ENCODE measurements around the gene TSEN54.
A peak's percentile ranks its signal among the peaks of the same experiment; 100 is the strongest.

TSEN54 gene

GRCh38 chr17:75481194-75482068 is 34.9 kb upstream of the TSEN54 start:
- H3K27me3 Mint-ChIP-seq: no peaks in the 10 kb centered on the region
- no peak overlapping the region for H3K27ac Mint-ChIP-seq
- H3K36me3 Mint-ChIP-seq (ENCODE audit: low read depth): peaks cover 1% of the 10 kb centered on the region
- ATAC-seq (no peak), DNase-seq (no peak)
- H3K4me1 Mint-ChIP-seq: peaks cover 3% of the 10 kb centered on the region
- no peak overlapping the region for H3K4me3 Mint-ChIP-seq
- H3K9me3 Mint-ChIP-seq: no peaks in the 10 kb centered on the region

- H3K4me1 Mint-ChIP-seq: peaks cover 12% of the 10 kb centered on the region
- ATAC-seq: no peak
- H3K27ac Mint-ChIP-seq: no peak overlapping the region
- H3K27me3 Mint-ChIP-seq: no peaks in the 10 kb centered on the region
- H3K36me3 Mint-ChIP-seq (ENCODE audit: low read depth): peaks cover 3% of the 10 kb centered on the region
- H3K4me3 Mint-ChIP-seq: no peak overlapping the region
- no peak for DNase-seq
- H3K9me3 Mint-ChIP-seq: no peaks in the 10 kb centered on the region
These were observed 34.0 kb upstream of the TSEN54 start for GRCh38 chr17:75482098-75482942.

DNA sequence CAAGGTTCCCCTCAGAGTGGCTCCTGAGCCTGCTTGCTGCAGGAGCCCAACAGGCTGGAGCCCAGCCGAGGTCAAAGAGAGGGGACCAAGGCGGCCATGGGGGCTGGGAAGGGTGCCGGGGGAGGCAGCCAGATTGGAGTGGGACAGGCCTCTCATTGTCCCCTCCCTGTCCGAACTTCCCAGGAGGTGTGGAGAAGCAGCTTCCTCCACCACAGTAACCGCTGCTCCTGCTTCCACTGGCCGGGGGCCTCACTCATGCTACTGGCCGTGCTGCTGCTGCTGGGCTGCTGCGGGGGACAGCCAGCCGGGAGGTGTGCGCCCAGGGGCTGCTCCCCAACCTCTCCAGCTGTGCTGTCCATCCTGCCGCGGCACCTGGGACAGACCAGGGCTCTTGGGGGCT is 30.6 kb upstream of the TSEN54 start:
- Mint-ChIP-seq H3K4me1 (peaks cover 20% of the 10 kb centered on the region), H3K27ac (no peak overlapping the region), H3K9me3 (no peaks in the 10 kb centered on the region), H3K4me3 (no peak overlapping the region), H3K36me3 (ENCODE audit: low read depth) (peaks cover 3% of the 10 kb centered on the region), H3K27me3 (no peaks in the 10 kb centered on the region)
- ATAC-seq (no peak), DNase-seq (no peak)

- Mint-ChIP-seq H3K27ac (peak overlapping the region; percentile 55), H3K27me3 (no peaks in the 10 kb centered on the region), H3K4me1 (peaks cover 20% of the 10 kb centered on the region), H3K9me3 (no peaks in the 10 kb centered on the region), H3K36me3 (ENCODE audit: low read depth) (peaks cover 3% of the 10 kb centered on the region), H3K4me3 (no peak overlapping the region)
- DNase-seq: no peak
- ATAC-seq: no peak
These were observed 30.2 kb upstream of the TSEN54 start for GRCh38 chr17:75486151-75486550.

GRCh38 chr17:75486951-75487350 is 29.4 kb upstream of the TSEN54 start:
- H3K27me3 Mint-ChIP-seq: no peaks in the 10 kb centered on the region
- peaks cover 3% of the 10 kb centered on the region for H3K36me3 Mint-ChIP-seq (ENCODE audit: low read depth)
- peak overlapping the region; percentile 98 for H3K27ac Mint-ChIP-seq
- peaks cover 20% of the 10 kb centered on the region for H3K4me1 Mint-ChIP-seq
- no peak overlapping the region for H3K4me3 Mint-ChIP-seq
- ATAC-seq (no peak), DNase-seq (no peak)
- H3K9me3 Mint-ChIP-seq: no peaks in the 10 kb centered on the region

DNA sequence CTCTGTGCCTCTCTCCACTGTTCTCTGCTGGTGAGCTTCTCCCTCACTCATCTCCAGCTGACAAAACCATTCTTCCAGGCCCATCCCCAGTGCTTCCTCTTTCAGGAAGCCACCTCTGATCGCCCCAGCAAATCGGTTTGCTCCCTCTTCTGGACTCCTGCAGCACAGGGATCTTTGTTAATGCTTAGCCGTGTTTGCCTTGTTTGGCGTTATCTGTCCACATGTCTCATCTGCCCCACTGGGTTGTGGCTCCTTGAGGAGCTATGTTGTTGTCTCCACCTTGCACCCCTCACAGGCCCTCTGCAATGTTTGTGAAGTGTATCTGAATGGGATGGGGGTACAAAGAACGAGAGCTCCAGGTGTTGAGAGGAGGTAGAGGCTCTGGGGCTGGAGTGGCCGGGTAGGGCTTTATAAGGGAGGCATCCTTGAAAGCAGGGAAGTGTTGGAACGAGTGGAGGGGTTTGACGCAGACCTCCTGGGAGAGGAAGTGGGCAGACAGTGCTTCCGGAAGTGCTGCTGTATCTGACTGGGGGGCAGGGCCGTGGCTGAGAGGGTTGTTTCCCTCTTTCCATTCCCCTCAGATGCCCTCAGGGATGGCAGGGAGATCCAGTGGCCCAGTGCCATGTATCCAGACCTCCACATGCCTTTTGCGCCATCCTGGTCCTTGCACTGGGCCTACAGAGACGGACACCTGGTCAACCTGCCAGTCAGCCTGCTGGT is 28.8 kb upstream of the TSEN54 start:
- H3K9me3 Mint-ChIP-seq: no peaks in the 10 kb centered on the region
- ATAC-seq (peak; percentile 71), DNase-seq (peak; percentile 46)
- H3K27ac Mint-ChIP-seq: peak overlapping the region; percentile 98
- H3K4me1 Mint-ChIP-seq: peaks cover 20% of the 10 kb centered on the region
- H3K27me3 Mint-ChIP-seq: no peaks in the 10 kb centered on the region
- H3K36me3 Mint-ChIP-seq (ENCODE audit: low read depth): peaks cover 3% of the 10 kb centered on the region
- peak overlapping the region; percentile 57 for H3K4me3 Mint-ChIP-seq

DNA sequence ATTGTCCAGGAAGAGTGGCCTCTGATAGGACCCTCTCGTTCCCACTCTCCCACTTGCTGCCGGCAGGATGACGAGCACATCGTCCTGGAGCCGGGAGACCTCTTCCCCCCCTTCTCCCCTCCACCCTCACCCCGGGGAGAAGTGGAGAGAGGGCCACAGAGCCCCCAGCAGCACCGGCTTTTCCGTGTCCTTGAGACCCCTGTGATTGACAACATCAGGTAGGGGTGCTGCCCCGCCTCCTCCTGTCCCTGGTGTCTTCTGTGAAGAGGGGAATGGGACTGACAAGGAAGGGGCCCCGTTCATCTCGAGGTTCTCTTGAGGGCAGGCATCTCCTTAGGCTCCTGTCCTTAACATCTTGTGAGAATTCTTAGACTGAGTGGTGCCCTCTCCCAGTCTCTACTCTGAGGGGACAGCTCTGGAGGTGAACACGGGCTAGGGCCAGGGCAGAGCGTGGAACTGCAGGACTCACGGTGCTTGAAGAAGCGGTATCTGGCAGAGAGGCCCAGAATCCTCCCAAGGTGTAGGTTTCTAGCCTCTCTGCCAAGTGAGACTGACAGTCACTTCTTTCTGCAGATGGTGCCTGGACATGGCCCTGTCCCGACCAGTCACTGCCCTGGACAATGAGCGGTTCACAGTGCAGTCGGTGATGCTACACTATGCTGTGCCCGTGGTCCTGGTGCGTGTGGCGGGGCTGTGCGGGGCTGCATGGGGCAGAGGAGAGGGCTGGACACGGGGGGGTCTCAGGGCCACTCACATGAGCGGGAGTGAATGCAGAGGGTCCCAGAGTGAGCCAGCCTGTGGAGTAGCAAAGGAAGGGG is 27.4 kb upstream of the TSEN54 start:
- Mint-ChIP-seq H3K4me3 (no peak overlapping the region), H3K27ac (peak overlapping the region; percentile 46), H3K27me3 (no peaks in the 10 kb centered on the region), H3K4me1 (peaks cover 20% of the 10 kb centered on the region), H3K9me3 (no peaks in the 10 kb centered on the region), H3K36me3 (ENCODE audit: low read depth) (peaks cover 3% of the 10 kb centered on the region)
- ATAC-seq (no peak), DNase-seq (no peak)

- no peak for DNase-seq
- ATAC-seq: no peak
- Mint-ChIP-seq H3K4me1 (peaks cover 20% of the 10 kb centered on the region), H3K4me3 (no peak overlapping the region), H3K27ac (no peak overlapping the region), H3K9me3 (no peaks in the 10 kb centered on the region), H3K27me3 (no peaks in the 10 kb centered on the region), H3K36me3 (ENCODE audit: low read depth) (peaks cover 3% of the 10 kb centered on the region)
These were observed 26.8 kb upstream of the TSEN54 start for GRCh38 chr17:75489511-75489955.

- Mint-ChIP-seq H3K9me3 (no peaks in the 10 kb centered on the region), H3K4me1 (peaks cover 20% of the 10 kb centered on the region), H3K27ac (no peak overlapping the region), H3K4me3 (no peak overlapping the region), H3K27me3 (no peaks in the 10 kb centered on the region), H3K36me3 (ENCODE audit: low read depth) (peaks cover 3% of the 10 kb centered on the region)
- ATAC-seq (no peak), DNase-seq (no peak)
These were observed 26.1 kb upstream of the TSEN54 start for GRCh38 chr17:75490173-75490743.

DNA sequence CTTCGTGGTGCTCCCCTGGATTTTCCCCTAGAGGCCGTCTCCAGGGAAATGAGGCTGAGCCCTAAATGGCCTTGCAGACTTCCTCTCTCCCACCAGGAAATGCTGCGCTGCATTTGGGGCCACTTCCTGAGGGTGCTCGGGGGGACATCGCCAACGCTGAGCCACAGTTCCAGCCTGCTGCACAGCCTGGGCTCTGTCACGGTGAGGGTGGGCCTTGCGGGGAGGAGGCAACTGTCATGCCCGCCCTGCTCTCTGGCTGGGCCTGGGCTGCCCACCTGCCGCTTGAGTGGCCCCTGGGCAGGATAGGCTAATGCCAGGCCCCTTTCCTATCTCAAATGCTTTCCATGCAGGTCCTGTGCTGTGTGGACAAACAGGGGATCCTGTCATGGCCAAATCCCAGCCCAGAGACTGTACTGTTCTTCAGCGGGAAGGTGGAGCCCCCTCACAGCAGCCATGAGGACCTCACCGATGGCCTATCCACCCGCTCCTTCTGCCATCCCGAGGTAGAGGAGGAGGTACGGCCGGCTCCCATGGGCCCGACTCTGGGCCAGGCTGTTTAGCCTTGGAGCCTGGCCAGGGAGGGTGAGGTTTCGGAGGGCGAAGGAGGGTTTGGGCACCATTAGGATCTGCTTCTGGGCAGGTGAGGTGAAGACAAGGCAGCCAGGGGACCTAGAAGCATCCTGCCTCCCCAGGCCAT is 25.2 kb upstream of the TSEN54 start:
- Mint-ChIP-seq H3K27me3 (no peaks in the 10 kb centered on the region), H3K4me3 (no peak overlapping the region), H3K36me3 (ENCODE audit: low read depth) (peaks cover 3% of the 10 kb centered on the region), H3K9me3 (no peaks in the 10 kb centered on the region), H3K4me1 (peaks cover 20% of the 10 kb centered on the region), H3K27ac (no peak overlapping the region)
- DNase-seq: no peak
- ATAC-seq: no peak

DNA sequence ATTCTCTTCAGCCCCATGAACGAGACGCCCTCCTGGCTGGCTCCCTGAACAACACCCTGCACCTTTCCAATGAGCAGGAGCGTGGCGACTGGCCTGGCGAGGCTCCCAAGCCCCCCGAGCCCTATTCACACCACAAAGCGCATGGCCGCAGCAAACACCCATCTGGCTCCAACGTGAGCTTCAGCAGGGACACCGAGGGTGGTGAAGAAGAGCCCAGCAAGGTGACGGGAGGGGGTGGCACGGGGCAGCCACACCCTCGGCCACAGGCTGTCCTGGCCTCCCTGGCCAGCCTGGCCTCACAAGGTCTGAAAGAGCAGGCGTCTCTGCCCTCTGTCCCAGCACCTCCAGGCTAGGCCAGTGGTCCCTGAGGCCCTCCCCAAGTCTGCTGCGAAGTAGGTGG is 24.6 kb upstream of the TSEN54 start:
- Mint-ChIP-seq H3K4me1 (peaks cover 14% of the 10 kb centered on the region), H3K27me3 (no peaks in the 10 kb centered on the region), H3K4me3 (no peak overlapping the region), H3K27ac (no peak overlapping the region), H3K36me3 (ENCODE audit: low read depth) (peaks cover 3% of the 10 kb centered on the region), H3K9me3 (no peaks in the 10 kb centered on the region)
- ATAC-seq (no peak), DNase-seq (no peak)

DNA sequence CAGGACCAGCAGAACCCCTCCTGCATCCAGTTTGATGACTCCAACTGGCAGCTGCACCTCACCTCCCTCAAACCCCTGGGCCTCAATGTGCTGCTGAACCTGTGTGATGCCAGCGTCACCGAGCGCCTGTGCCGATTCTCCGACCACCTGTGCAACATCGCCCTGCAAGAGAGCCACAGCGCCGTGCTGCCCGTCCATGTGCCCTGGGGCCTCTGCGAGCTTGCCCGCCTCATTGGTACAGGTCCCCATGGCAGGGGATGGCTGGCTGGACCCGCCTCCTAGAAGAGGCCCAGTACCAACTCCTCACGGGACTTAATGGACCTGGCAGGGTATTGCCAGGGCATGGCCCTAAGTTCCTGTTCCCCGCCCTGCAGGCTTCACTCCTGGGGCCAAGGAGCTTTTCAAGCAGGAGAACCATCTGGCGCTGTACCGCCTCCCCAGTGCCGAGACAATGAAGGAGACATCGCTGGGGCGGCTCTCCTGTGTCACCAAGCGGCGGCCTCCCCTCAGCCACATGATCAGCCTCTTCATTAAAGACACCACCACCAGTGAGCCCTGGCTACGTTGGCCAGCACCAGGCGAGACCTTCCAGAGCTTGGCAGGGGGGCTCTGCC is 23.7 kb upstream of the TSEN54 start:
- Mint-ChIP-seq H3K36me3 (ENCODE audit: low read depth) (peaks cover 2% of the 10 kb centered on the region), H3K27me3 (no peaks in the 10 kb centered on the region), H3K4me1 (peaks cover 5% of the 10 kb centered on the region), H3K27ac (no peak overlapping the region), H3K9me3 (no peaks in the 10 kb centered on the region), H3K4me3 (no peak overlapping the region)
- DNase-seq (no peak), ATAC-seq (no peak)

All from activated naive CD8-positive, alpha-beta T cell treated with anti-CD3 and anti-CD28 coated beads, Interleukin-2, amount 50 U/mL, for 24 hours (primary cell).